GM18507 (cell line): ENCODE results near the gene SLC19A1.

Experiments
- DNase-seq: peaks from one replicate; pipeline ENCODE4 v3.0.0; 2011; ENCODE audit warnings: low read depth; ENCODE audit not compliant: insufficient read length; ENCODE audit errors: extremely low spot score
- FAIRE-seq: peaks from 2 replicates; lab custom pipeline; 2011; peaks lifted over from hg19 to GRCh38; lab: Jason Lieb, UNC

Gene SLC19A1

DNA sequence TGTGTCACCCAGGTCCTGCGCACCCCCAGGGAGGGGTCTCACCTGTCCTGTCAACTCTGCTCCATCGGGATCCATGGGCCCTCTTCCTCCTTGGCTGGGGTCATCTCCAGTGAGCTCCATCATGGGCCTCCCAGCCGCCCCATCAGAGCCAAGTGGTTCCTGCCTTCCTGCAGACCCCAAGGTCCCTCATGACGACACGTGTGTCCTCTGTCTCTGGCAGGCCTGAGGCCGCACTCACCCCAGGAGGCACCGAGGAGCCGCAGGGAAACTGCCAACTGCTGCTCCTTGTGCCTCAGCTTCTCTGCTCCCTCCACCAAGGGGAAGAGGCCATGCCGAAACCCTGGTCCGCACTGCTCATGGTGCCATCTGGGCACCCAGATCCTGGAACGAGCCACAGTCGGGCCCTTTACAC lies 90.5 kb downstream of the SLC19A1 start:
- FAIRE-seq (no peak), DNase-seq (no peak)

DNA sequence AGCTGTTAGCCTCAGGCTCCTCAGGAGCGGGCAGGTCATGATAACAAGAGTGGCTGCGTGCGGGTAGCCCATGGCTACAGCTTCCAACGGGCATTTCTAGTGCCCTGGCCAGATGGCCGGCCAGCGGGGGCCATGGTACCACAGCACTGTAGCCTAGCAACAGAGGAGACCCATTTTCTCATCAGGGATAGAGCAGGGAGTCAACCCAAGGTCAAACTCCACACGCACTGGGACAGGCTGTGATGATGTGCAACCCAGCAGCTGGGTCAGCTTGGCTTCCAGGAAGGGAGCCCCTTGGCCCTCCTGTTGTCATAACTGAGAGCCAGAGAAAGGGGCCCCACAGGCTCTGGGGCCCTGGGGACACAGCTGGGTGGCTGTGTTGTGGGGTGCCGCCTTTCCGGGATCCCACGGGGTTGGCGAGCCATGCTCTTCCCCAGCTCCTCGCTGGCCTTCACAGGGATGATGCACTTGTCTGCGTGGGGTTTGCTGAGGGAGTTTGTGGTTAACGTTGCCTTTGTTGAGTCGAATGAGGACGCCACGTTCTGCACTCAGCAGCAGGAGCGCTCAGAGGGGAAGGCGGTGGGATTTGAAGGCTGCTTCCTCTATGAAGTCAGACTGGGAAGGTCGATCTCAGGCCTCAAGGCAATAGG lies 91.0 kb downstream of the SLC19A1 start:
- no peak for FAIRE-seq

DNA sequence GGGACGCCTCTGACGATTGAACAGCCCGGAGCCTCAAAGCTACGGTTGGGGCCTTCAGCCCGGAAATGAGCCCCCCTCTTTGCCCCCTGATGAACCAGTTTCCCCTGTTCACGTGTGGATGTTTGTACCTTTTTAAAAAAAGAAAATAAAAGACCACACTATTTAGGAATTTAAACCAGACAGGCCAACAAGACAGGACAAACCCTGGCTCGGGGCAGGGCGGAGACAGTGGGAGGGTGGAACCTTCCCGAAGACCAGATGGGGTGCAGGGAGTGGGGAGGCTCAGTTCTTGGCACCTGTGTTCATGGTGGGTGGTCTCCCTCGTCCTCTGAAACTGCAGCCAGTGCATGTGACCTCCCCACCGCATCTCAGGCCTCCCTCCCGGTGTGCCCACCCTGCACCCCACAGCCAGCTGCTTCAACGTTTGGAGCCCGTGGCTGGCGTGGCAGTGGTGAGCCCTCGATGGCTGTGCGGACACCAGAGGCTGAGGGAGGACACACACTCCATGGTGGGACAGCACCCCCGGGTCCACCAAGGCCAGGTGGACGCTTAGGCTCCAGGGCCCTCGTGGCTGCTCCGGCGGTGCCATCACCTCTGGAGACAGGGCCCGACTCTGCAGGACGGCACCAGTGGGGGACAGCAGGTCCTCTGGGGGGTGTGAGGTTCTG lies 91.7 kb downstream of the SLC19A1 start:
- no peak for FAIRE-seq
- DNase-seq: no peak

More for the DNA sequence above, 91.0 kb downstream of the SLC19A1 start:
- no peak for DNase-seq

DNA sequence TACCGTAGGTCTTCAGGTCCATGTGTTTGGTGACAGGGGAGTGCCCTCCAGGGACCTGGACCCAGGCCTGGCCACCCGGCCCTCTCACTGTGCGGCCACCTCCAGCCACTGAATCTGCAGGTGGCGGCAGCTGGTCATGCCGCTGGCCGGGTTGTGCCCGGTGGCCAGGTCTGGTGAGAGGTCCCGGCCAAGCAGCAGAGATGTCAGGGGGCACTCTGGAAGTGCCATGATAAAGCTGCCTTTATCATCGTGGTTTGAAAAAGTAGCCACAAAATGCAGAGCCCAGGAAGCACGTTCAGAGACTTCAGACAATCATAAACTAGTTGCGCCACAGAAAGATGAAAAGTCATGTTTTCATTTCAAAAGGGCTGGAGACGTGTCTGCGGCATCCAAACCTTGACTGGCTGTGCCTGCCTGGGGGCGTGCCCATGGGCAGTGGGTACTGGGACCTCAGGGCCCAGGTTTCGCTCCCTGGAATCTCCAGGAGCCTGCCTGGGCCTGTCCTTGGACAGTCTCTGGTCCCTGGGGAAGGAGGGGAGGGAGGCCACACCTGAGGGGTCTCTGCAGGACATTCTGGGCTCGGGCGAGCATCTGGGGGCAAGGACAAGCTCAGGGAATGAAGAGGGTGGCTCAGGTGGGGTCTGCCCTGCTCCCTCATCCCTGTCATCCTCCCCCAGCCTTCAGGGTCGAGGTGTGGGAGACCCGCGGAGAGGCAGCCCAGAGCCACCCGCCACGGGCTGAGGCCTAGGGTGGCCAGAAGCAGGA lies 92.4 kb downstream of the SLC19A1 start:
- FAIRE-seq (no peak), DNase-seq (no peak)

DNA sequence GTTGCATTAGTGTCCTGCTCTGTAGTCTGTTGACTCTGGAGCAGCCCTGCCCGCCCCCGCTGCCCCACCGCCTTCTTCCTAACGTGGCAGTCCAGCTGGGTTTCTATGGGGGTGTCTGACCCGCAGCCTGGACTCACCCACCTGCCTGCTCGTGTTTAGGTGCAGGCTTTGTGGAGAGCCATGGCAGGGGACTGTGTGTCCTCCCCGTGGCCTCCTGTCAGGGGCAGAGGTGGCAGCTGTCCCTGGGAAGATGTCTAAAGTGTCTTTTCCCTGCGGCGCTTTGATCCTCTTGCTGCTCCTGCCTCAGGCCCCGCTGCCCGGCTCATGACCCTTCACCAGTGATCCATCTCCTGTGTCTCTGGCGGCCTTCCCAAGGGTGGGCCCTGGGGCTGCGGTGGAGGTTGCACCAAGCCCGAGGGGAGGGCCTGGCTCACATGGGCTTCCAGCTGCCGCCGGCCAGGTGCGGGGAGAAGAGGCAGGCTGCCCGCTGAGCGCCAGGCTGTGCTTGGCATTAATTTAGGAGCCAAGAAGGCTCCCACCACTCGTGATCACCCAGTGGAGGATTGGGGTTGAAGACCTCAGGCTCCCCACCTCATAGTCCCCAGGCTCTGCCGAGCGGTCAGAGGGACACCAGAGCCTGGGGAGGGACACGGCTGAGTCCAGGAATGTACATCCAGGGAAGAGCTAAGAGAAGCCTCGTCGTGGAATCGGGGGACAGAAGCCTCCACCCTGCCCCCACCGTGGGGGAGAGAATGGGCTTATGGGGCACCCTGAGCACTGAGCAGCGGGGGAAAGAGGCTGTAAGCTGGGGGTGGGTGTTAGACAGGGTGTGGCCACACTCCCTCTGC lies 93.2 kb downstream of the SLC19A1 start:
- FAIRE-seq (no peak), DNase-seq (no peak)

DNA sequence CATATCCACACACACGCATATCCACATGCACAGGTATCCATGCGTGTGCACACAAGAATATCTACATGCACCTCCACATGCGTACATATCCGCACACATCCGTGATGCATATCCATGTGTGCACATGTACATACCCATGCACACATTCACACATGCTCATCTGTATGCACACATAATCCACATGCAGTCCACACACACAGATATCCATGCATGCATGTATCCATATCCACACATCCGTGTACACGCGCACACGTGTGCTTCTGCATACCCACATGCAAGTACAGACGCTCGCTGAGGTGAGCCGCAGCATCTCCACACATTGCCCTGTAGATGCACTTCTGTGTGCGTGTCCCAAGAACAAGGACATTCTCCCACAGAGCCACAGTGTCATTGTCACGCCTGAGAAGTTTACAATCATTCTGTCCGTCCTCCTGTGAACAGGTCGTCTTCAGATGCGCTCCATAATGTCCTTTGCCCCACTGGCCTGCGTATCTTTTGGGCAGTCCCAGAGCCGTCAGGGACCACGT lies 93.9 kb downstream of the SLC19A1 start:
- DNase-seq (no peak), FAIRE-seq (no peak)
